HG03571 (cell line): ENCODE results near the gene FKRP.
"Not testable (repeated sequence)": the region's sequence is repeated elsewhere in the genome, so short reads cannot be mapped to it uniquely, and the experiment has no call there.

ENCODE experiments used
- ATAC-seq: cut with Tn5 transposase; IDR thresholded peaks from one replicate; pipeline ENCODE4 v1.9.1; 2021; ENCODE audit not compliant: unreplicated experiment

FKRP gene

GRCh38 chr19:46755853-46756543 lies 10.1 kb downstream of the FKRP start:
- no peak for ATAC-seq

GRCh38 chr19:46756544-46756888 lies 10.7 kb downstream of the FKRP start:
- ATAC-seq = no peak

GRCh38 chr19:46759206-46759605 lies 13.3 kb downstream of the FKRP start:
- ATAC-seq = no peak

GRCh38 chr19:46759817-46760333 lies 14.0 kb downstream of the FKRP start:
- ATAC-seq = no peak

- ATAC-seq = no peak
Measured at GRCh38 chr19:46760363-46760762, 14.5 kb downstream of the FKRP start.

GRCh38 chr19:46760897-46761296 lies 15.0 kb downstream of the FKRP start:
- not testable (repeated sequence) for ATAC-seq

- no peak for ATAC-seq
Measured at GRCh38 chr19:46761418-46761831, 15.6 kb downstream of the FKRP start.

GRCh38 chr19:46762245-46762890 lies 16.5 kb downstream of the FKRP start:
- ATAC-seq = no peak

GRCh38 chr19:46764817-46765291 lies 19.0 kb downstream of the FKRP start:
- ATAC-seq = no peak

- ATAC-seq = no peak
Measured at GRCh38 chr19:46766569-46767317, 20.9 kb downstream of the FKRP start.

GRCh38 chr19:46768746-46769145 lies 22.9 kb downstream of the FKRP start:
- not testable (repeated sequence) for ATAC-seq

- ATAC-seq = no peak
Measured at GRCh38 chr19:46772170-46773017, 26.5 kb downstream of the FKRP start.

- no peak for ATAC-seq
Measured at GRCh38 chr19:46773018-46773399, 27.2 kb downstream of the FKRP start.

- ATAC-seq = no peak
Measured at GRCh38 chr19:46775642-46776258, 29.9 kb downstream of the FKRP start.

- ATAC-seq = no peak
Measured at GRCh38 chr19:46776927-46777911, 31.4 kb downstream of the FKRP start.

- not testable (repeated sequence) for ATAC-seq
Measured at GRCh38 chr19:46777956-46778645, 32.2 kb downstream of the FKRP start.

- ATAC-seq = no peak
Measured at GRCh38 chr19:46782355-46783019, 36.6 kb downstream of the FKRP start.

- ATAC-seq = no peak
Measured at GRCh38 chr19:46783670-46784069, 37.8 kb downstream of the FKRP start.
